ENCODE data around the gene EBP. TPM values are rescaled to one million over a fixed set of nuclear protein-coding genes. Genes with fewer than 3 reads are reported as not detected.

EBP gene
- total and polyA plus RNA-seq, 2 donors (not counting 3 experiments of a cell fraction or from before 2014, with no cell fraction given): 102 to 183 TPM

DNA sequence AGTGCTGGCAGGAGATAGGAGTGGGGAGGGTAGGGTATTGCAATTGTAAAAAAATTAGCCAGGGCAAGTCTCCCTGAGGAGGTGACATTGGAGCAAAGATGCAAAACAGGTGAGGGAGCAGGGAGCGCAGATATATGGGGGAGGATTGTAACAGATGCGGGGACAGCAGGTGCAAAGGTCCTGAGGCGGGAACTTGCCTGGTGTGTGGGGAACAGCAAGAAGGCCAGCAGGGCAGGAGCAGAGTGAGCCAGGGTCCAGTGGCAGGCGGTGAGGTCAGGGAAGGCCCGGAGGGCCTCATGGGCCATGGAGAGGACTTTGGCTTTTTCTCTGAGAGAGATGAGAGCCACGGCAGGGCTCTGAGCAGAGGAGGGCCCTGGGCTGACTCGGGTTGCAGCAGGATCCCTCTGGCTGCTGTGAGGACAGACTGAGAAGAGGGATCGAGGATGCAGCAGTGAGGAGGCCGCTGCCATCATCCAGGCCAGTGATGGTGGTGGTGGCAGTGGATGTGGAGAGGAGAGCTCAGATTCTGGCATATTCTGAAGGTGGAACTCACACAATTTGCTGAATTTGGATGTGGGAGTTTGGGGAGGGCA lies 6.6 kb upstream of the EBP start:
- Histone ChIP-seq H3K36me3 (ENCODE audit: control insufficient read depth in 2 of 2, extremely low read depth in 1 of 2, insufficient read depth in 2 of 2, low read length in 2 of 2) (peaks cover 0 to 5% of the 10 kb centered on the region in 2 experiments), H2AFZ (ENCODE audit: low read depth, low read length) (no peak overlapping the region), H3K9ac (replicated peaks; ENCODE audit: extremely low read depth, insufficient read depth, low read length) (no peak overlapping the region), H3K4me1 (ENCODE audit: control insufficient read depth, extremely low read depth, insufficient read depth, low read length) (no peaks in the 10 kb centered on the region), H3K27me3 (ENCODE audit: control insufficient read depth in 2 of 2, insufficient read depth in 2 of 2, low read length in 2 of 2) (no peaks in the 10 kb centered on the region), H3K27ac (ENCODE audit: insufficient read depth, low read depth, low read length) (no peak overlapping the region), H3K4me3 (replicated peaks in 1 of 3; ENCODE audit: insufficient read depth in 1 of 3, low read depth in 1 of 3, low read length in 3 of 3) (no peak overlapping the region), H3K9me3 (replicated peaks; ENCODE audit: control insufficient read depth, insufficient read depth, low read length) (no peaks in the 10 kb centered on the region), H4K20me1 (replicated peaks; ENCODE audit: control insufficient read depth, extremely low read depth, insufficient read depth, low read length) (no peaks in the 10 kb centered on the region), H3K4me2 (ENCODE audit: insufficient read depth, low read length) (no peak overlapping the region), H3K9me1 (replicated peaks; ENCODE audit: control insufficient read depth, extremely low read depth, insufficient read depth, low read length) (no peaks in the 10 kb centered on the region), H3K79me2 (ENCODE audit: control insufficient read depth, insufficient read depth, low read length) (no peaks in the 10 kb centered on the region)
- dilution Hi-C loops (cut with MboI; ENCODE audit: extremely low pct_ligation_motif_present, low sequenced_read_pairs): no loop called here
- ChIA-PET CTCF (no interaction called here), POLR2A (no interaction called here)
- DNase-seq (ENCODE audit: low read depth, low spot score): no peak
- TF ChIP-seq GATA2 (IDR thresholded peaks at IDR 0.05; ENCODE audit: insufficient read depth, insufficient read length, low read depth, low read length) (no peak), POLR2A (IDR thresholded peaks at IDR 0.05; ENCODE audit: low read depth, low read length) (no peak), EZH2 (IDR thresholded peaks at IDR 0.05; ENCODE audit: borderline replicate concordance, low read depth, low read length, severe bottlenecking) (no peak)
- TF ChIP-seq, protein P1, sequence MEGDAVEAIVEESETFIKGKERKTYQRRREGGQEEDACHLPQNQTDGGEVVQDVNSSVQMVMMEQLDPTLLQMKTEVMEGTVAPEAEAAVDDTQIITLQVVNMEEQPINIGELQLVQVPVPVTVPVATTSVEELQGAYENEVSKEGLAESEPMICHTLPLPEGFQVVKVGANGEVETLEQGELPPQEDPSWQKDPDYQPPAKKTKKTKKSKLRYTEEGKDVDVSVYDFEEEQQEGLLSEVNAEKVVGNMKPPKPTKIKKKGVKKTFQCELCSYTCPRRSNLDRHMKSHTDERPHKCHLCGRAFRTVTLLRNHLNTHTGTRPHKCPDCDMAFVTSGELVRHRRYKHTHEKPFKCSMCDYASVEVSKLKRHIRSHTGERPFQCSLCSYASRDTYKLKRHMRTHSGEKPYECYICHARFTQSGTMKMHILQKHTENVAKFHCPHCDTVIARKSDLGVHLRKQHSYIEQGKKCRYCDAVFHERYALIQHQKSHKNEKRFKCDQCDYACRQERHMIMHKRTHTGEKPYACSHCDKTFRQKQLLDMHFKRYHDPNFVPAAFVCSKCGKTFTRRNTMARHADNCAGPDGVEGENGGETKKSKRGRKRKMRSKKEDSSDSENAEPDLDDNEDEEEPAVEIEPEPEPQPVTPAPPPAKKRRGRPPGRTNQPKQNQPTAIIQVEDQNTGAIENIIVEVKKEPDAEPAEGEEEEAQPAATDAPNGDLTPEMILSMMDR (IDR thresholded peaks at IDR 0.05; ENCODE audit: extremely low read depth in 1 of 2, insufficient read depth in 1 of 2, low read depth in 1 of 2, low read length in 2 of 2): no peak
- TF ChIP-seq, protein P2, sequence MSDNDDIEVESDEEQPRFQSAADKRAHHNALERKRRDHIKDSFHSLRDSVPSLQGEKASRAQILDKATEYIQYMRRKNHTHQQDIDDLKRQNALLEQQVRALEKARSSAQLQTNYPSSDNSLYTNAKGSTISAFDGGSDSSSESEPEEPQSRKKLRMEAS (IDR thresholded peaks at IDR 0.05; ENCODE audit: insufficient read depth, insufficient read length): no peak
- intact Hi-C loops (cut with micrococcal nuclease): no loop called here
- BruUV-seq (replicated peaks): no TSS peak
- no peak for FAIRE-seq

DNA sequence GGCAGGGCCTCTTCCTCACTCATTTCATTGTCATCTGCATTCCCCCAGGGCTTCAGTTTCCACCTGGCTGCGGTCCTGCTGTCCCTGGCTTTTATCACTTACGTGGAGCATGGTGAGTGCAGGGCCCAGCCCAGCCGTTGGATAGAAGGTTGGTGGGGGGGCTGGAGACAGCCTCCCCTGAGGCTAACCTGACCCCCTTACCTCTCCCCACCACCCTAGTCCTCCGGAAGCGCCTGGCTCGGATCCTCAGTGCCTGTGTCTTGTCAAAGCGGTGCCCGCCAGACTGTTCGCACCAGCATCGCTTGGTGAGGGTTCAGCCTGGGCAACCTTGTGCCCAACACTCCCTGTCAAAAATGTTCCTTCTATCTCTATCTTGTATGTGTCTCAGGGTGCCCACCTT lies 5.8 kb upstream of the EBP start:
- intact Hi-C loops (cut with micrococcal nuclease) (no loop called here), dilution Hi-C loops (cut with MboI; ENCODE audit: extremely low pct_ligation_motif_present, low sequenced_read_pairs) (no loop called here)
- BruUV-seq (replicated peaks): no TSS peak
- Histone ChIP-seq H3K36me3 (ENCODE audit: control insufficient read depth in 2 of 2, extremely low read depth in 1 of 2, insufficient read depth in 2 of 2, low read length in 2 of 2) (peaks cover 0 to 5% of the 10 kb centered on the region in 2 experiments), H3K4me2 (ENCODE audit: insufficient read depth, low read length) (no peak overlapping the region), H3K79me2 (ENCODE audit: control insufficient read depth, insufficient read depth, low read length) (no peaks in the 10 kb centered on the region), H3K9ac (replicated peaks; ENCODE audit: extremely low read depth, insufficient read depth, low read length) (no peak overlapping the region), H2AFZ (ENCODE audit: low read depth, low read length) (no peak overlapping the region), H3K9me1 (replicated peaks; ENCODE audit: control insufficient read depth, extremely low read depth, insufficient read depth, low read length) (no peaks in the 10 kb centered on the region), H3K27ac (ENCODE audit: insufficient read depth, low read depth, low read length) (no peak overlapping the region), H3K9me3 (replicated peaks; ENCODE audit: control insufficient read depth, insufficient read depth, low read length) (no peaks in the 10 kb centered on the region), H3K4me1 (ENCODE audit: control insufficient read depth, extremely low read depth, insufficient read depth, low read length) (no peaks in the 10 kb centered on the region), H3K27me3 (ENCODE audit: control insufficient read depth in 2 of 2, insufficient read depth in 2 of 2, low read length in 2 of 2) (no peaks in the 10 kb centered on the region), H4K20me1 (replicated peaks; ENCODE audit: control insufficient read depth, extremely low read depth, insufficient read depth, low read length) (no peaks in the 10 kb centered on the region), H3K4me3 (replicated peaks in 1 of 3; ENCODE audit: insufficient read depth in 1 of 3, low read depth in 1 of 3, low read length in 3 of 3) (no peak overlapping the region)
- CTCF ChIA-PET: no interaction called here
- DNase-seq (ENCODE audit: low read depth, low spot score) (no peak), FAIRE-seq (no peak)
- POLR2A ChIA-PET: no interaction called here
- no peak for TF ChIP-seq FOS (IDR thresholded peaks at IDR 0.05; ENCODE audit: borderline replicate concordance, insufficient read depth, low read length)
- TF ChIP-seq EZH2 (IDR thresholded peaks at IDR 0.05; ENCODE audit: borderline replicate concordance, low read depth, low read length, severe bottlenecking): no peak
- TF ChIP-seq, protein P1 (IDR thresholded peaks at IDR 0.05; ENCODE audit: extremely low read depth in 1 of 2, insufficient read depth in 1 of 2, low read depth in 1 of 2, low read length in 2 of 2): no peak
- no peak for TF ChIP-seq GATA2 (IDR thresholded peaks at IDR 0.05; ENCODE audit: insufficient read depth, insufficient read length, low read depth, low read length)
- no peak for TF ChIP-seq POLR2A (IDR thresholded peaks at IDR 0.05; ENCODE audit: low read depth, low read length)
- TF ChIP-seq MYC (IDR thresholded peaks at IDR 0.05; ENCODE audit: low read depth, low read length): no peak
- no peak for TF ChIP-seq JUN (IDR thresholded peaks at IDR 0.05; ENCODE audit: borderline replicate concordance, insufficient read depth, insufficient read length, low read depth)
- TF ChIP-seq POLR2AphosphoS5 (IDR thresholded peaks at IDR 0.05; ENCODE audit: insufficient read depth, low read depth, low read length): no peak
- TF ChIP-seq, protein P2 (IDR thresholded peaks at IDR 0.05; ENCODE audit: insufficient read depth, insufficient read length): no peak
